K562 (cell line): Measurements from ENCODE around the gene TRERF1. TPM values are rescaled to one million over a fixed set of nuclear protein-coding genes. Genes with fewer than 3 reads are reported as not detected.

Experiments used
- ATF4 ChIP-seq: fragments of 450-650 bp; formaldehyde crosslinking; IDR thresholded peaks from 2 replicates; pipeline ENCODE4 v1.4.0; 2022; ENCODE audit warnings: mild to moderate bottlenecking, moderate library complexity
- BCOR ChIP-seq: fragments of 450-650 bp; IDR thresholded peaks from 2 replicates; pipeline ENCODE4 v1.6.1; 2016
- CHCHD3 ChIP-seq: fragments of 250-450 bp; sonication (Bioruptor Pico); IDR thresholded peaks from 2 replicates; pipeline ENCODE4 v2.1.2; 2022; ENCODE audit warnings: mild to moderate bottlenecking
- CXXC5 ChIP-seq: fragments of 250-450 bp; sonication (Bioruptor Pico); IDR thresholded peaks from 2 replicates; pipeline ENCODE4 v1.8.0; 2022; ENCODE audit warnings: inconsistent platforms, mild to moderate bottlenecking, moderate library complexity
- FOXM1 ChIP-seq, 2 experiments: fragments of 450-650 bp in 1 of 2; sonication (generic) in 1 of 2; formaldehyde crosslinking in 1 of 2; IDR thresholded peaks; 2 replicates each; pipeline versions ENCODE4 v1.6.1 to v1.9.0; 2017 to 2022; ENCODE audit warnings: low read depth in 2 of 2, mild to moderate bottlenecking in 2 of 2, missing genetic modification reagents in 1 of 2, moderate library complexity in 1 of 2
- HBP1 ChIP-seq: fragments of 450-650 bp; formaldehyde crosslinking; IDR thresholded peaks from 2 replicates; pipeline ENCODE4 v1.4.0; 2022; ENCODE audit warnings: missing genetic modification characterization
- HCFC1 ChIP-seq: IDR thresholded peaks from 2 replicates; pipeline ENCODE4 v1.6.1; 2012; ENCODE audit warnings: low read depth, low read length, improper control_type of control experiment
- HDAC6 ChIP-seq: IDR thresholded peaks from 2 replicates; pipeline ENCODE4 v1.6.1; 2012; ENCODE audit warnings: low read depth, mild to moderate bottlenecking, control low read depth, inconsistent platforms, low read length, moderate library complexity
- MBD2 ChIP-seq: sonication (generic); IDR thresholded peaks from 2 replicates; pipeline ENCODE4 v1.6.1; 2016; ENCODE audit warnings: low read depth, borderline replicate concordance
- MTA1 ChIP-seq: fragments of 450-650 bp; IDR thresholded peaks from 2 replicates; pipeline ENCODE4 v1.6.1; 2017; ENCODE audit warnings: borderline replicate concordance
- SIRT6 ChIP-seq: IDR thresholded peaks from one replicate; pipeline ENCODE4 v1.6.1; 2012; ENCODE audit warnings: low read depth, mild to moderate bottlenecking, control low read depth, inconsistent platforms, low read length, moderate library complexity
- SNIP1 ChIP-seq: fragments of 450-650 bp; IDR thresholded peaks from 2 replicates; pipeline ENCODE4 v1.7.1; 2017; ENCODE audit warnings: low read depth, mild to moderate bottlenecking
- TCFL5 ChIP-seq: fragments of 250-450 bp; sonication (Bioruptor Pico); conservative IDR thresholded peaks from 2 replicates; pipeline ENCODE4 v1.6.1; 2021; ENCODE audit warnings: mild to moderate bottlenecking, moderate library complexity, matching md5 sums
- TEAD4 ChIP-seq, 2 experiments: sonication (generic) in 1 of 2; formaldehyde crosslinking in 1 of 2; IDR thresholded peaks; 2 replicates each; pipeline versions ENCODE4 v1.6.1 to v1.8.0; 2012 to 2022; ENCODE audit warnings: borderline replicate concordance in 1 of 2, inconsistent platforms in 1 of 2, low read length in 1 of 2, mild to moderate bottlenecking in 1 of 2, missing genetic modification reagents in 1 of 2
- TFE3 ChIP-seq: fragments of 450-650 bp; formaldehyde crosslinking; IDR thresholded peaks from 2 replicates; pipeline ENCODE4 v1.4.0; 2020; ENCODE audit warnings: mild to moderate bottlenecking, mixed read lengths
- ZBTB17 ChIP-seq: fragments of 450-650 bp; formaldehyde crosslinking; IDR thresholded peaks from 2 replicates; pipeline ENCODE4 v1.4.0; 2020; ENCODE audit warnings: mild to moderate bottlenecking
- ZFPM2 ChIP-seq: fragments of 250-450 bp; sonication (Bioruptor Pico); IDR thresholded peaks from 2 replicates; pipeline ENCODE4 v1.5.1; 2022; ENCODE audit warnings: mild to moderate bottlenecking
- polyA plus RNA-seq, 8 experiments: library from polyadenylated mRNA; depleted of rRNA in 4 of 8; stranded (reverse) in 5 of 8; unstranded in 3 of 8; fragments of >200 nt; fragmentation: Nextera tagmentation in 2 of 8; fragmentation: Illumina TruSeq in 1 of 8; extraction: Ambion mirVana in 2 of 8; extraction: Trizol in 1 of 8; gene quantifications; 2 replicates each; pipeline versions ENCODE4 v1.2.1 to v1.2.3, GENCODE V29; 2011 to 2014; ENCODE audit warnings: inconsistent platforms in 1 of 8, missing spikeins in 1 of 8
- total RNA-seq, 7 experiments: library from RNA; depleted of rRNA in 6 of 7; stranded (reverse); fragments of >200 nt in 6 of 7; fragmentation: Illumina TruSeq in 2 of 7; extraction: Trizol in 2 of 7; gene quantifications; 2 replicates each; pipeline versions ENCODE4 v1.2.1 to v1.2.3, GENCODE V29; 2011 to 2021; ENCODE audit warnings: low replicate concordance in 1 of 7
- TF ChIP-seq, protein P1 (sequence below), 2 experiments: IDR thresholded peaks; 2 replicates each; pipeline ENCODE4 v1.6.1; 2012; ENCODE audit warnings: improper control_type of control experiment in 2 of 2, low read depth in 2 of 2, low read length in 2 of 2, borderline replicate concordance in 1 of 2
- TF ChIP-seq, protein P2 (sequence below): fragments of 250-450 bp; sonication (Bioruptor Pico); IDR thresholded peaks from 2 replicates; pipeline ENCODE4 v1.4.0; 2020

TRERF1 gene
- total and polyA plus RNA-seq, 9 of the 15 experiments (the other 6 are each of a cell fraction or from before 2014, with no cell fraction given), result 0.04 to 0.20 (median 0.07) TPM; not detected in 3

DNA sequence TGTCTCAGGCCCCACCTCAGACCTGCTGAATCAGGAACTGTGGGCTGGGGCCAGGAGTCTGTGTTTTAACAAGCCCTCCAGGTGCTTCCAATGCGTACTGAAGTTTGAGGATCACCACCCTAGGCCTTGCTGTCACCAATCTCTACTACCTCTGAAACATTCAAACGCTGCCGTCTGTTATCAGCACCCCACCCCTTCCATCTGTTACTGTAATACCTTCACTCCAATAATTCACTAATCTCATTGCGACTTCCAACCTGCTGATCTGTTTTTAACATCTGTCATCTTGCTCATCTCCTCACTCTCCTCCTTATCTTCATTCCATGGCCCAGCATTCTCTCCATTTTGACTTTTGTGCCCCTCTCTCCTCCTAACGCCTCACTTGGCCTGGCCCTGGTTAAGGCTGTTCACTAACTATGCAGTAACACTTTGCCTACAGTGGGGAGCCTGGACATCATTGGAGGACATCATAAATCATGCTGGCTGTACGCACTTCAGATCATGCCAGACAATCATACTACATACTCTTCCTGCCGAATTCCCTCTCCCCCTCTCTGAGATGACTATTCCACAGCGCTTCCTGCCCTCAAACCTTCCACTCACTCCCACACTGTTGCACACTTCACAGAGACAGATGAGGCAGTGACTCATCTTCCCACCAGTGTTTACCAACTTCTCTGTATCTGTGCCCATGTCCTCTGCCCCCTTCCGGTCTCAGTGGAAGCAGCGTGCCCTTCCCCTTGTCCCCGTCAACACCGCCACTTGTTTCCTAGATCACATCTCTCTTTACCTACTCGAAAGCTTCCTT is 254.0 kb downstream of the TRERF1 start (continued):
- TF ChIP-seq, protein P1, sequence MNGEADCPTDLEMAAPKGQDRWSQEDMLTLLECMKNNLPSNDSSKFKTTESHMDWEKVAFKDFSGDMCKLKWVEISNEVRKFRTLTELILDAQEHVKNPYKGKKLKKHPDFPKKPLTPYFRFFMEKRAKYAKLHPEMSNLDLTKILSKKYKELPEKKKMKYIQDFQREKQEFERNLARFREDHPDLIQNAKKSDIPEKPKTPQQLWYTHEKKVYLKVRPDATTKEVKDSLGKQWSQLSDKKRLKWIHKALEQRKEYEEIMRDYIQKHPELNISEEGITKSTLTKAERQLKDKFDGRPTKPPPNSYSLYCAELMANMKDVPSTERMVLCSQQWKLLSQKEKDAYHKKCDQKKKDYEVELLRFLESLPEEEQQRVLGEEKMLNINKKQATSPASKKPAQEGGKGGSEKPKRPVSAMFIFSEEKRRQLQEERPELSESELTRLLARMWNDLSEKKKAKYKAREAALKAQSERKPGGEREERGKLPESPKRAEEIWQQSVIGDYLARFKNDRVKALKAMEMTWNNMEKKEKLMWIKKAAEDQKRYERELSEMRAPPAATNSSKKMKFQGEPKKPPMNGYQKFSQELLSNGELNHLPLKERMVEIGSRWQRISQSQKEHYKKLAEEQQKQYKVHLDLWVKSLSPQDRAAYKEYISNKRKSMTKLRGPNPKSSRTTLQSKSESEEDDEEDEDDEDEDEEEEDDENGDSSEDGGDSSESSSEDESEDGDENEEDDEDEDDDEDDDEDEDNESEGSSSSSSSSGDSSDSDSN (IDR thresholded peaks at IDR 0.05; ENCODE audit: borderline replicate concordance in 1 of 2, low read depth in 2 of 2, low read length in 2 of 2), result no peak
- TF ChIP-seq TEAD4 (IDR thresholded peaks at IDR 0.05; ENCODE audit: low read length) (peak; percentile 99), TEAD4 (CRISPR knock-in tag; IDR thresholded peaks at IDR 0.05; ENCODE audit: borderline replicate concordance) (no peak), CXXC5 (peak; percentile 96), HBP1 (CRISPR knock-in tag) (peak; percentile 78), HDAC6 (no peak), FOXM1 (IDR thresholded peaks at IDR 0.05; ENCODE audit: low read depth) (peak; percentile 97), FOXM1 (CRISPR knock-in tag; IDR thresholded peaks at IDR 0.05; ENCODE audit: low read depth) (no peak), ZBTB17 (CRISPR knock-in tag) (no peak; the same call in 1 of the 2 replicates), TFE3 (CRISPR knock-in tag) (no peak), BCOR (peak; percentile 97), HCFC1 (no peak; the same call in 1 of the 2 replicates), SIRT6 (no peak), ATF4 (CRISPR knock-in tag) (no peak), MTA1 (peak; percentile 95), MBD2 (peak; percentile 56; the same call in 1 of the 2 replicates), SNIP1 (no peak), ZFPM2 (CRISPR knock-in tag) (0 out of 2 replicates have a peak, but pooled peaks have one; percentile 79), TCFL5 (CRISPR knock-in tag) (no peak), CHCHD3 (CRISPR knock-in tag) (no peak)
- TF ChIP-seq, protein P2, sequence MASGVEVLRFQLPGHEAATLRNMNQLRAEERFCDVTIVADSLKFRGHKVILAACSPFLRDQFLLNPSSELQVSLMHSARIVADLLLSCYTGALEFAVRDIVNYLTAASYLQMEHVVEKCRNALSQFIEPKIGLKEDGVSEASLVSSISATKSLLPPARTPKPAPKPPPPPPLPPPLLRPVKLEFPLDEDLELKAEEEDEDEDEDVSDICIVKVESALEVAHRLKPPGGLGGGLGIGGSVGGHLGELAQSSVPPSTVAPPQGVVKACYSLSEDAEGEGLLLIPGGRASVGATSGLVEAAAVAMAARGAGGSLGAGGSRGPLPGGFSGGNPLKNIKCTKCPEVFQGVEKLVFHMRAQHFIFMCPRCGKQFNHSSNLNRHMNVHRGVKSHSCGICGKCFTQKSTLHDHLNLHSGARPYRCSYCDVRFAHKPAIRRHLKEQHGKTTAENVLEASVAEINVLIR (CRISPR knock-in tag), result no peak
